Esophagus muscularis mucosa (tissue), 4 donors: ENCODE measurements around the gene ASS1. TPM values are rescaled to one million over a fixed set of nuclear protein-coding genes. Genes with fewer than 3 reads are reported as not detected.

Experiments
- DNase-seq: peaks from one replicate; pipeline ENCODE4 v3.0.0-alpha.2; 2017; ENCODE audit errors: extremely low spot score
- H3K27ac ChIP-seq, 4 donors: fragments of 200-600 bp; sonication (generic); replicated peaks in 1 of 4; 1 replicate in 3 of 4; 2 replicates in 1 of 4; pipeline ENCODE4 v1.5.1; 2016 to 2019; ENCODE audit warnings: mild to moderate bottlenecking in 1 of 4
- H3K27me3 ChIP-seq, 4 donors: fragments of 200-600 bp; sonication (generic); one replicate each; pipeline versions ENCODE4 v1.5.1 to v1.6.0; 2016 to 2019
- H3K36me3 ChIP-seq, 4 donors: fragments of 200-600 bp; sonication (generic); one replicate each; pipeline ENCODE4 v1.5.1; 2016 to 2019
- H3K4me1 ChIP-seq, 4 donors: fragments of 200-600 bp; sonication (generic); one replicate each; pipeline ENCODE4 v1.5.1; 2016 to 2019
- H3K4me3 ChIP-seq, 4 donors: fragments of 200-600 bp; sonication (generic); 1 replicate in 2 of 4; 2 replicates in 2 of 4; pipeline ENCODE4 v1.5.1; 2016 to 2019; ENCODE audit warnings: mild to moderate bottlenecking in 4 of 4, moderate library complexity in 1 of 4
- H3K9me3 ChIP-seq, 4 donors: fragments of 200-600 bp; sonication (generic); 1 replicate in 3 of 4; 2 replicates in 1 of 4; pipeline ENCODE4 v1.5.1; 2016 to 2019
- EP300 ChIP-seq: sonication (generic); formaldehyde crosslinking; IDR thresholded peaks from one replicate; pipeline ENCODE4 v1.6.1; 2017; ENCODE audit warnings: antibody characterized with exemption
- POLR2A ChIP-seq: fragments of 450-650 bp; IDR thresholded peaks from one replicate; pipeline ENCODE4 v1.6.1; 2017; ENCODE audit warnings: antibody characterized with exemption, moderate library complexity, mild to moderate bottlenecking, low read depth
- POLR2AphosphoS5 ChIP-seq, 2 donors: sonication (generic); formaldehyde crosslinking; IDR thresholded peaks; one replicate each; pipeline ENCODE4 v1.6.1; 2017; ENCODE audit warnings: antibody characterized with exemption in 2 of 2
- WGBS: methylation state at CpG from one replicate; pipeline ENCODE4 v1.1.5; 2018; 5-methylcytosine and 5-hydroxymethylcytosine counted together
- intact Hi-C: fragments of 100-400 bp; cut with DNase I; formaldehyde crosslinking; loops from one replicate; pipeline ENCODE4 v1.15.1; 2023
- total RNA-seq, 4 donors: library from RNA; depleted of rRNA; stranded (reverse); fragments of >200 nt; gene quantifications; one replicate each; pipeline versions ENCODE4 v1.1.0 to v1.2.1, GENCODE V29; 2016
- TF ChIP-seq, protein P1 (sequence below), 3 experiments: fragments of 200-600 bp in 2 of 3; fragments of 450-650 bp in 1 of 3; sonication (generic) in 2 of 3; IDR thresholded peaks; one replicate each; pipeline ENCODE4 v1.5.1; 2017 to 2019; ENCODE audit warnings: antibody characterized with exemption in 3 of 3, mild to moderate bottlenecking in 2 of 3, moderate library complexity in 1 of 3

ASS1 gene
- total RNA-seq, 4 donors from 2014 or later: 67.7 to 113 (median 97.1) TPM

- Histone ChIP-seq H3K4me1 (peaks cover 8 to 17% (median 15%) of the 10 kb centered on the region in 4 donors), H3K27me3 (peaks cover 0 to 20% (median 0%) of the 10 kb centered on the region in 4 donors), H3K36me3 (peaks cover 0 to 26% (median 9%) of the 10 kb centered on the region in 4 donors), H3K9me3 (no peaks in the 10 kb centered on the region), H3K4me3 (no peak overlapping the region), H3K27ac (no peak overlapping the region)
- intact Hi-C loops: no loop called here
- no peak for TF ChIP-seq EP300
- no peak for TF ChIP-seq POLR2AphosphoS5 (IDR thresholded peaks at IDR 0.05)
- TF ChIP-seq, protein P1, sequence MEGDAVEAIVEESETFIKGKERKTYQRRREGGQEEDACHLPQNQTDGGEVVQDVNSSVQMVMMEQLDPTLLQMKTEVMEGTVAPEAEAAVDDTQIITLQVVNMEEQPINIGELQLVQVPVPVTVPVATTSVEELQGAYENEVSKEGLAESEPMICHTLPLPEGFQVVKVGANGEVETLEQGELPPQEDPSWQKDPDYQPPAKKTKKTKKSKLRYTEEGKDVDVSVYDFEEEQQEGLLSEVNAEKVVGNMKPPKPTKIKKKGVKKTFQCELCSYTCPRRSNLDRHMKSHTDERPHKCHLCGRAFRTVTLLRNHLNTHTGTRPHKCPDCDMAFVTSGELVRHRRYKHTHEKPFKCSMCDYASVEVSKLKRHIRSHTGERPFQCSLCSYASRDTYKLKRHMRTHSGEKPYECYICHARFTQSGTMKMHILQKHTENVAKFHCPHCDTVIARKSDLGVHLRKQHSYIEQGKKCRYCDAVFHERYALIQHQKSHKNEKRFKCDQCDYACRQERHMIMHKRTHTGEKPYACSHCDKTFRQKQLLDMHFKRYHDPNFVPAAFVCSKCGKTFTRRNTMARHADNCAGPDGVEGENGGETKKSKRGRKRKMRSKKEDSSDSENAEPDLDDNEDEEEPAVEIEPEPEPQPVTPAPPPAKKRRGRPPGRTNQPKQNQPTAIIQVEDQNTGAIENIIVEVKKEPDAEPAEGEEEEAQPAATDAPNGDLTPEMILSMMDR (IDR thresholded peaks at IDR 0.05): no peak
- TF ChIP-seq POLR2A: no peak
- 96% methylated on average over 7 of the region's 13 CpGs for WGBS
- DNase-seq: no peak
These were observed 15.4 kb upstream of the ASS1 start for GRCh38 chr9:130429381-130429780.

DNA sequence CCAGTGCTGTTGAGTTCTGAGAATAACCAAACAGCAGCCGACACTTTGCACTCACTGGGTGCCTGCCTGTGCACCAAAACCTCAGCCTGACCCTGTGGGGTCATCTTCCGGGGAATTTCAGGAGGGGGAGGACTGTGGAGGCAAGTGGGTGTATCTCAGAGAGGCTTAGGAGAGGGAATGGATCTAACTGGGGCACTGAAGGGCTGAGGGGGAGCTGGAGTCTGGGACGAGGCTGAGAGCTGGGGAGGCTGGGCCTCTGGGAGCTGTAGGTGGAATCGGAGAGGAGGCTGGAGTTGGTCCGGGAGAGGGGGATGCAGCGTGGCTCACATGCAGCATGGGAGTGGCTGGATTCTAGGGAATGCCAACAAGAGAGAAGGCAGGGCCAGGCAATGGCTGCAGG is 14.9 kb upstream of the ASS1 start:
- TF ChIP-seq, protein P1 (IDR thresholded peaks at IDR 0.05): no peak
- TF ChIP-seq EP300 (no peak), POLR2AphosphoS5 (IDR thresholded peaks at IDR 0.05) (no peak), POLR2A (no peak)
- Histone ChIP-seq H3K4me1 (peaks cover 8 to 17% (median 15%) of the 10 kb centered on the region in 4 donors), H3K36me3 (peaks cover 0 to 26% (median 9%) of the 10 kb centered on the region in 4 donors), H3K27me3 (peaks cover 0 to 20% (median 0%) of the 10 kb centered on the region in 4 donors), H3K4me3 (no peak overlapping the region), H3K9me3 (no peaks in the 10 kb centered on the region), H3K27ac (no peak overlapping the region)
- no peak for DNase-seq
- intact Hi-C loops: loop anchor here (10.0 kb wide), 1 partner anchor 185 kb away; no protein-coding TSS in a partner anchor
- 83% methylated on average over 6 of the region's 6 CpGs for WGBS

GRCh38 chr9:130430232-130430631 is 14.5 kb upstream of the ASS1 start:
- no peak overlapping the region for H3K4me3 ChIP-seq
- no peak overlapping the region for H3K27ac ChIP-seq
- WGBS: 96% methylated on average over 17 of the region's 18 CpGs
- H3K9me3 ChIP-seq: no peaks in the 10 kb centered on the region
- TF ChIP-seq, protein P1 (IDR thresholded peaks at IDR 0.05): no peak
- TF ChIP-seq EP300: no peak
- no peak for TF ChIP-seq POLR2AphosphoS5 (IDR thresholded peaks at IDR 0.05)
- no peak for TF ChIP-seq POLR2A
- peaks cover 8 to 17% (median 15%) of the 10 kb centered on the region in 4 donors for H3K4me1 ChIP-seq
- intact Hi-C loops: loop anchor here (10.0 kb wide), 1 partner anchor 185 kb away; no protein-coding TSS in a partner anchor
- no peak for DNase-seq
- peaks cover 0 to 20% (median 0%) of the 10 kb centered on the region in 4 donors for H3K27me3 ChIP-seq
- H3K36me3 ChIP-seq: peaks cover 0 to 26% (median 9%) of the 10 kb centered on the region in 4 donors

- 92% methylated on average over 5 of the region's 22 CpGs for WGBS
- peaks cover 8 to 17% (median 15%) of the 10 kb centered on the region in 4 donors for H3K4me1 ChIP-seq
- TF ChIP-seq POLR2AphosphoS5 (IDR thresholded peaks at IDR 0.05) (no peak), EP300 (no peak), POLR2A (no peak)
- TF ChIP-seq, protein P1 (IDR thresholded peaks at IDR 0.05): no peak
- H3K27me3 ChIP-seq: peaks cover 0 to 20% (median 0%) of the 10 kb centered on the region in 4 donors
- H3K9me3 ChIP-seq: no peaks in the 10 kb centered on the region
- intact Hi-C loops: loop anchor here (10.0 kb wide), 1 partner anchor 186 kb away; no protein-coding TSS in a partner anchor
- H3K4me3 ChIP-seq: no peak overlapping the region
- H3K27ac ChIP-seq: no peak overlapping the region
- DNase-seq: no peak
- peaks cover 0 to 21% (median 7%) of the 10 kb centered on the region in 4 donors for H3K36me3 ChIP-seq
These were observed 13.8 kb upstream of the ASS1 start for GRCh38 chr9:130430734-130431535.
